HL-60/S4 (cell line): ENCODE data around the gene GRIA2.
"Not testable (repeated sequence)": the region's sequence is repeated elsewhere in the genome, so short reads cannot be mapped to it uniquely, and the experiment has no call there.

Experiments used
- in situ Hi-C: fragments of 300-500 bp; cut with MboI; formaldehyde crosslinking; loops from 2 replicates; pipeline ENCODE4 v1.14.3; 2022; ENCODE audit warnings: low sequenced_read_pairs

Gene GRIA2

DNA sequence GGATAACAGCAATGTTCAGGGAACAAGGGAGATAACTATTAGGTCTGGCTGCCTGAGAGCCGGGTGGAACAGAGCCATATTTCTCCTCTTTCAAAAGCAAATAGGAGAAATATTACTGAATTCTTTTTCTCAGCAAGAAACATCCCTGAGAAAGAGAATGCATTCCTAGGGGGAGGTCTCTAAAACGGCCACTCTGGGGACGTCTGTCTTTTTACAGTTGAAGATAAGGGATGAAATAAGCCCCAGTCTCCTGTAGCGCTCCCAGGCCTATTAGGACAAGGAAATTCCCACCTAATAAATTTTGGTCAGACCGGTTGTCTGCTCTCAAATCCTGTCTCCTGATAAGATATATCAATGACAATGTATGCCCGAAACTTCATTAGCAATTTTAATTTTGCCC lies 37.6 kb downstream of the GRIA2 start:
- in situ Hi-C loops, result not testable (repeated sequence)

GRCh38 chr4:157265281-157265680 lies 44.8 kb downstream of the GRIA2 start:
- in situ Hi-C loops, result no loop called here

- in situ Hi-C loops, result no loop called here
Measured at GRCh38 chr4:157270108-157270507, 49.6 kb downstream of the GRIA2 start.

- in situ Hi-C loops, result no loop called here
Measured at GRCh38 chr4:157270552-157270951, 50.0 kb downstream of the GRIA2 start.

GRCh38 chr4:157271166-157271869 lies 50.8 kb downstream of the GRIA2 start:
- in situ Hi-C loops, result no loop called here

GRCh38 chr4:157280673-157281072 lies 60.1 kb downstream of the GRIA2 start:
- in situ Hi-C loops, result no loop called here

GRCh38 chr4:157282019-157282418 lies 61.5 kb downstream of the GRIA2 start:
- in situ Hi-C loops, result no loop called here

GRCh38 chr4:157287445-157287844 lies 66.9 kb downstream of the GRIA2 start:
- in situ Hi-C loops, result no loop called here

- in situ Hi-C loops, result no loop called here
Measured at GRCh38 chr4:157290622-157291021, 70.1 kb downstream of the GRIA2 start.

DNA sequence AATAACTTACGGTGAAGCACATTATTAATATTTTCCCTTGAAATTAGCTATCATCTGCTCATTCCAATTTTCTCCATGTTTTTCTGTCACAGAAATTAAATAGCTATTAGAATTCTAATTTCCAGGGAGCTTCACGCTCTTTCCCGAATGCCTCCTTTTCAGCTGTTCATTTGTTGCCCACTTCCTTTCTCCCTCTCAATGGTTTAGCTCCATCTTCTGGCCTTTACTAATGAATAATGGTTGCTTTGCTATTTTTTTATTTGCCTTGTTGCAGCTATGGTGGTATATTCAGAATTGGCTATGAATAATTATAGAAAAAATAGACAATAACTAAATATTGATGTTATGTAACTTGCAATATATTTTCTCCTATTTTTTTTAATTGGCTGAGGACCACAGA lies 70.5 kb downstream of the GRIA2 start:
- in situ Hi-C loops, result no loop called here

- in situ Hi-C loops, result no loop called here
Measured at GRCh38 chr4:157293673-157294072, 73.1 kb downstream of the GRIA2 start.

DNA sequence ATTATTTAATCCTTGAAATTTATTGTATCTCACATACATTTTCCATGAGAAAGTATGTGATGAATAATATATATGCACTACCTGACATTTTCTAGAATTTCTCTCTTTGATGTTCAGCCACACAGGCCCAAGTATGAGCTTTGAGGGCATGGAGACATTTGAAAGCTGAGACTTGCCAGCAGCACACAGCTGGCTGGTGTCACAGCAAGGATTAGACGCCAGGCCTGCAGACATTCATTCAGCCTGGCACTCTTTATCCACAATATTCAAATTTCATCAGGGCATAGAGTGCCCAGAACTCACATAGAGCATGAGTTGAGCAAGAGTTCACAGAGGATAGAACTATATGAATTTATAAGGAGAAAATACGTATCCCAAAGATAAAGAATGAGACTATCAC lies 74.0 kb downstream of the GRIA2 start:
- in situ Hi-C loops, result no loop called here

- in situ Hi-C loops, result no loop called here
Measured at GRCh38 chr4:157300701-157301100, 80.2 kb downstream of the GRIA2 start.

- in situ Hi-C loops, result no loop called here
Measured at GRCh38 chr4:157303471-157303960, 83.0 kb downstream of the GRIA2 start.

DNA sequence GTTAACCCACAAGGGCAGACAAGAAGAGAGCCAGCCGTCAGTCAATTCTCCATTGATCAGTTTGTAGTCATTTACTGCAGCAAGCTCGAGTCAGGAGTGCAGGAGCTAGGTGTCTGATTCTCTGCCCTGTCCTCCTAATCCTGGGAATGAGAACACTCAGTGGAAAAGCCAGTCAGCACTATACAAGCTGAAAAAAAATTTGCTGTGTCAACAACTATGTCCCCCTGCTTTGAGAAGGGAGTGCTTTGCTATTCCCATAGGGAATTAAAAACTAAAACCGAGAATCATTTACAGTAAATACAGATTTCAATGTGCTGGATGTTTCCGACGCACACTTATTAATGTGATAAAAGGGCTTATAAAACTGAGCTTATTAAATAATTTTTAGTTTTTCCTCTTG lies 84.2 kb downstream of the GRIA2 start:
- in situ Hi-C loops, result no loop called here

GRCh38 chr4:157312702-157313101 lies 92.2 kb downstream of the GRIA2 start:
- in situ Hi-C loops, result no loop called here

GRCh38 chr4:157314906-157315305 lies 94.4 kb downstream of the GRIA2 start:
- in situ Hi-C loops, result no loop called here

DNA sequence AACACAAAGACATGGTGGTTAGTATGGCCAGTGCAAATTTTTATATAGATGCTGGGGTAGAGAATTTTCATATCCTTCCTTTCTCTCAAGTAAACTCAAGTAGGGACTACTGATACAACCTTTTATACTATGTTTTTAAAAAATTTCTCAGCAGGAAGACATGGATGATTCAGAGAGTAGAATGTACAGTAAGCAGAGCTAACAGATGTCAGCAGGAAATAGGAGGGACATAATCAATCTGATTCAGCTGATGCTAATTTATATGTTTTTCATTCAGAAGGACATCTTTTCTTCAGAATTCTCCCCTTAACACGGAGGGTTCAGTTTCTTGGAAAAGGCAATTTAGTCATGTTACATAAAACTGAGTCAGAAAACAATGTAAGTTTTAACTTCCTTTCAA lies 95.4 kb downstream of the GRIA2 start:
- in situ Hi-C loops, result no loop called here

DNA sequence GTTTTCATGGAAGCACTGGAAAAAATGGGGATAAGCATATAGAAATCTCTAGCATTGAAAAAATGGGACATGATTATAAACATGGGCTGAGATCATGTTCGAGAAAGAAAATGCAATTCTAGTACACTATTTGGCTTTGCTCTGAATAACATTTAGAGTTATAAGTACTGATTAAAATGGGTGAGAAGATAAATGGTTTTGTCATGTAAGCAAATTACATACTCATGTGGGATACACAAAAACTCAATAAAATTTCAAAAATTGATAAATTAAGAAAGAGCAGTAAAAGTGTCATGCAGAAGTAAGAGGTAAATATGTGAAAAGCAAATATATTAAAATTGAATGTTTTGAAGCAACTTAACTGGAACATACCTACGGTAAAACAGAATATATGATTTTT lies 99.6 kb downstream of the GRIA2 start:
- in situ Hi-C loops, result no loop called here

DNA sequence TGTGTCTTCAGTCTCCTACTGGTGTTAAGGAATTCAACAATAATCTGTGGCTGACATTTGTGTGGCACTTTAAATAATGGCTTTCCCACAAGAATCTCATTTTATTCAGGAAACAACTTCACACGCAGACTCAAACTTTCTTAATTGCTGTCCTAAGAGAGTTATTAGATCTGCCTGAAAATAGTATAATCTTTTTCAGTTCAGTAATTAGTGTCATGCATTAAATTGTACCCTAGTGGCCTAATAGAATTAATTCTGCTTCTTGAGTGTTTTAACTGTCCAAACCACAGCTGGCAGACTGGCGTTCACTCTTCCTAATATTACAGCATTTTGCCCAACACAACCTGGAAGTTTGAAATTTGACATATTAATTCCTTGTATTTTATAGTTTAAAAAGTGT lies 107.1 kb downstream of the GRIA2 start:
- in situ Hi-C loops, result no loop called here

DNA sequence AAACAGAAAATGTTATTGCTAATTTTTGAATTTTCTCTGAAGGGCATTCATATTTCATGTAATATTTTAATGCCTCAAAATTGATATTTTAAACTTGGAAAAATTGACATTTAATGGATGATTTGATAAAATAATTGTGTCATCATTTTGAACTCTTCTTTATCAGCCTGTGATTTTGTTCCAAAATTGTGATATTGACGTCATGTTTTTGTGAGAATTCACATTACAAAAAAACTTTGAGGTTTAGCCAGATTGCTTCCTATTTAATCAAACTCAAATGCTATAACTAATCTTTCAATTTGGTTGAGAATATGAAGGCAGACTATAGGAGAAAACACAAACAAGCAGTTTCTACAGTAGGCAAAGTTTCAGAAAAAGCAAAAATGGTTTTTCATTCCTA lies 137.4 kb downstream of the GRIA2 start:
- in situ Hi-C loops, result no loop called here

- in situ Hi-C loops, result no loop called here
Measured at GRCh38 chr4:157358439-157358838, 137.9 kb downstream of the GRIA2 start.

DNA sequence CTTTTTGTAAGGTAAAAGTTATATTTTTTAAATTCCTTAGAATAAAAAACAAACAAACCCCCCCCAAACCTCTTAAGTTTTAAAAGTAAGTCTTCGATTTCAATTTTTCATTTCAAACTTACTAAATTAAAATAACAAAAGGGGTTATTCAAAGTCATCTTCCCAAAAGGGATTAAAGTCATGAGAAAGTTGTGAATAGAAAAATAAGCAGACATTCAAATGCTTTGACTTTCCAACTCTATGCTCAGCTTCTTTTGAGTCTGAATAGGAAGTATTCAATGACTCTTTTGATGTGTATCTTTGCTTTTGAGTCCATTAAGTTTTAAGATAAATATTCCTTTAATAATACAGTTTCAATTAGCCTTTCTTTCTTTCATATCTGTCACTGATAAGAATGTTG lies 138.3 kb downstream of the GRIA2 start:
- in situ Hi-C loops, result no loop called here
